ENCODE results near the gene MPP3.

The MPP3 gene

GRCh38 chr17:43788540-43788939 is 44.4 kb downstream of the MPP3 start:
- no peaks in the 10 kb centered on the region for H3K36me3 ChIP-seq (ENCODE audit: low read length)
- H3K27ac ChIP-seq (ENCODE audit: low read depth, low read length): no peak overlapping the region
- no peak for TF ChIP-seq EZH2phosphoT487 (conservative IDR thresholded peaks at IDR 0.05; ENCODE audit: low read length)
- no peak for TF ChIP-seq CTCF (IDR thresholded peaks at IDR 0.05; ENCODE audit: insufficient read depth, low read length, poor library complexity, severe bottlenecking)
- H3K27me3 ChIP-seq (ENCODE audit: low read length): no peaks in the 10 kb centered on the region
- no peak overlapping the region for H3K4me2 ChIP-seq (ENCODE audit: low read depth, low read length, poor library complexity, severe bottlenecking)
- H3K4me3 ChIP-seq (ENCODE audit: insufficient read depth, low read length, poor library complexity, severe bottlenecking): no peak overlapping the region
- no peaks in the 10 kb centered on the region for H4K20me1 ChIP-seq (ENCODE audit: low read depth, low read length)
- no peaks in the 10 kb centered on the region for H3K9me3 ChIP-seq (ENCODE audit: insufficient read depth, low read length)
- H2AFZ ChIP-seq (ENCODE audit: low read depth, low read length, severe bottlenecking): no peak overlapping the region
- H3K9ac ChIP-seq (ENCODE audit: low read length): no peak overlapping the region
- no peaks in the 10 kb centered on the region for H3K79me2 ChIP-seq (ENCODE audit: insufficient read depth, low read length)
- no peaks in the 10 kb centered on the region for H3F3A ChIP-seq (ENCODE audit: insufficient read depth)
- H3K9me2 ChIP-seq (replicated peaks; ENCODE audit: insufficient read depth, low read length): no peaks in the 10 kb centered on the region

GRCh38 chr17:43787728-43788127 is 45.2 kb downstream of the MPP3 start:
- no peaks in the 10 kb centered on the region for H4K20me1 ChIP-seq (ENCODE audit: low read depth, low read length)
- no peaks in the 10 kb centered on the region for H3K79me2 ChIP-seq (ENCODE audit: insufficient read depth, low read length)
- H3K9me2 ChIP-seq (replicated peaks; ENCODE audit: insufficient read depth, low read length): no peaks in the 10 kb centered on the region
- H3K4me2 ChIP-seq (ENCODE audit: low read depth, low read length, poor library complexity, severe bottlenecking): no peak overlapping the region
- no peak overlapping the region for H3K27ac ChIP-seq (ENCODE audit: low read depth, low read length)
- H3K36me3 ChIP-seq (ENCODE audit: low read length): no peaks in the 10 kb centered on the region
- no peak for TF ChIP-seq EZH2phosphoT487 (conservative IDR thresholded peaks at IDR 0.05; ENCODE audit: low read length)
- no peak for TF ChIP-seq CTCF (IDR thresholded peaks at IDR 0.05; ENCODE audit: insufficient read depth, low read length, poor library complexity, severe bottlenecking)
- no peak overlapping the region for H3K9ac ChIP-seq (ENCODE audit: low read length)
- no peaks in the 10 kb centered on the region for H3K27me3 ChIP-seq (ENCODE audit: low read length)
- no peaks in the 10 kb centered on the region for H3K9me3 ChIP-seq (ENCODE audit: insufficient read depth, low read length)
- no peak overlapping the region for H3K4me3 ChIP-seq (ENCODE audit: insufficient read depth, low read length, poor library complexity, severe bottlenecking)
- no peaks in the 10 kb centered on the region for H3F3A ChIP-seq (ENCODE audit: insufficient read depth)
- H2AFZ ChIP-seq (ENCODE audit: low read depth, low read length, severe bottlenecking): no peak overlapping the region

- Histone ChIP-seq H3K27ac (ENCODE audit: low read depth, low read length) (no peak overlapping the region), H3F3A (ENCODE audit: insufficient read depth) (no peaks in the 10 kb centered on the region), H3K79me2 (ENCODE audit: insufficient read depth, low read length) (no peaks in the 10 kb centered on the region)
Measured at GRCh38 chr17:43784628-43785101, 48.3 kb downstream of the MPP3 start.

GRCh38 chr17:43784068-43784467 is 48.9 kb downstream of the MPP3 start:
- H3K79me2 ChIP-seq (ENCODE audit: insufficient read depth, low read length): no peaks in the 10 kb centered on the region
- no peaks in the 10 kb centered on the region for H3K9me2 ChIP-seq (replicated peaks; ENCODE audit: insufficient read depth, low read length)
- no peaks in the 10 kb centered on the region for H3K27me3 ChIP-seq (ENCODE audit: low read length)
- H4K20me1 ChIP-seq (ENCODE audit: low read depth, low read length): no peaks in the 10 kb centered on the region
- TF ChIP-seq CTCF (IDR thresholded peaks at IDR 0.05; ENCODE audit: insufficient read depth, low read length, poor library complexity, severe bottlenecking) (no peak), EZH2phosphoT487 (conservative IDR thresholded peaks at IDR 0.05; ENCODE audit: low read length) (no peak)
- H3K4me3 ChIP-seq (ENCODE audit: insufficient read depth, low read length, poor library complexity, severe bottlenecking): no peak overlapping the region
- no peak overlapping the region for H3K4me2 ChIP-seq (ENCODE audit: low read depth, low read length, poor library complexity, severe bottlenecking)
- no peak overlapping the region for H2AFZ ChIP-seq (ENCODE audit: low read depth, low read length, severe bottlenecking)
- H3K9me3 ChIP-seq (ENCODE audit: insufficient read depth, low read length): no peaks in the 10 kb centered on the region
- no peaks in the 10 kb centered on the region for H3F3A ChIP-seq (ENCODE audit: insufficient read depth)
- no peak overlapping the region for H3K9ac ChIP-seq (ENCODE audit: low read length)
- H3K36me3 ChIP-seq (ENCODE audit: low read length): no peaks in the 10 kb centered on the region
- H3K27ac ChIP-seq (ENCODE audit: low read depth, low read length): no peak overlapping the region

More at GRCh38 chr17:43784628-43785101, 48.3 kb downstream of the MPP3 start:
- Histone ChIP-seq H3K9me2 (replicated peaks; ENCODE audit: insufficient read depth, low read length) (no peaks in the 10 kb centered on the region), H2AFZ (ENCODE audit: low read depth, low read length, severe bottlenecking) (no peak overlapping the region), H3K4me3 (ENCODE audit: insufficient read depth, low read length, poor library complexity, severe bottlenecking) (no peak overlapping the region), H3K9ac (ENCODE audit: low read length) (no peak overlapping the region), H4K20me1 (ENCODE audit: low read depth, low read length) (no peaks in the 10 kb centered on the region), H3K27me3 (ENCODE audit: low read length) (no peaks in the 10 kb centered on the region), H3K36me3 (ENCODE audit: low read length) (no peaks in the 10 kb centered on the region), H3K9me3 (ENCODE audit: insufficient read depth, low read length) (no peaks in the 10 kb centered on the region), H3K4me2 (ENCODE audit: low read depth, low read length, poor library complexity, severe bottlenecking) (no peak overlapping the region)
- no peak for TF ChIP-seq EZH2phosphoT487 (conservative IDR thresholded peaks at IDR 0.05; ENCODE audit: low read length)

All from SU-DHL-6 (cell line).